Fibroblast of lung (primary cell): ENCODE results near the gene PPIB. TPM values are rescaled to one million over a fixed set of nuclear protein-coding genes. Genes with fewer than 3 reads are reported as not detected.

Experiments
- DNase-seq, 2 donors: peaks; one replicate each; pipeline versions ENCODE4 v3.0.0 to v3.0.0-alpha.2; 2010; ENCODE audit warnings: low read depth in 2 of 2
- H2AFZ ChIP-seq: 2 replicates; pipeline ENCODE4 v1.5.1; 2012; ENCODE audit warnings: low read length, control low read depth, inconsistent platforms
- H3K27ac ChIP-seq: 2 replicates; pipeline ENCODE4 v1.5.1; 2011; ENCODE audit warnings: low read length, control low read depth; ENCODE audit not compliant: insufficient read depth
- H3K27me3 ChIP-seq: 2 replicates; pipeline ENCODE4 v1.5.1; 2011; ENCODE audit warnings: mild to moderate bottlenecking, low read length; ENCODE audit not compliant: control insufficient read depth, insufficient read depth
- H3K36me3 ChIP-seq: 2 replicates; pipeline ENCODE4 v1.5.1; 2011; ENCODE audit warnings: low read length; ENCODE audit not compliant: control insufficient read depth, insufficient read depth
- H3K4me1 ChIP-seq: 2 replicates; pipeline ENCODE4 v1.5.1; 2011; ENCODE audit warnings: low read length; ENCODE audit not compliant: control insufficient read depth, insufficient read depth; ENCODE audit errors: extremely low read depth
- H3K4me2 ChIP-seq: 2 replicates; pipeline ENCODE4 v1.5.1; 2011; ENCODE audit warnings: low read length, control low read depth; ENCODE audit not compliant: insufficient read depth; ENCODE audit errors: extremely low read depth
- H3K4me3 ChIP-seq, 4 experiments: fragments of 200-600 bp in 1 of 4; sonication (generic) in 1 of 4; replicated peaks in 1 of 4; 2 replicates each; pipeline ENCODE4 v1.5.1; 2011 to 2016; ENCODE audit warnings: low read length in 4 of 4, low read depth in 3 of 4, mild to moderate bottlenecking in 3 of 4, control low read depth in 2 of 4, inconsistent platforms in 1 of 4, mixed read lengths in 1 of 4; ENCODE audit not compliant: insufficient read depth in 1 of 4; ENCODE audit errors: control extremely low read depth in 1 of 4
- H3K79me2 ChIP-seq: 2 replicates; pipeline ENCODE4 v1.5.1; 2012; ENCODE audit warnings: mild to moderate bottlenecking, low read length, inconsistent platforms; ENCODE audit not compliant: control insufficient read depth, insufficient read depth
- H3K9ac ChIP-seq: 2 replicates; pipeline ENCODE4 v1.5.1; 2011; ENCODE audit warnings: mild to moderate bottlenecking, low read length, control low read depth; ENCODE audit not compliant: insufficient read depth
- H3K9me3 ChIP-seq: 2 replicates; pipeline ENCODE4 v1.5.1; 2012; ENCODE audit warnings: low read depth, low read length; ENCODE audit not compliant: control insufficient read depth, insufficient read depth
- H4K20me1 ChIP-seq: 2 replicates; pipeline ENCODE4 v1.5.1; 2011; ENCODE audit warnings: low read length; ENCODE audit not compliant: control insufficient read depth, insufficient read depth; ENCODE audit errors: extremely low read depth
- CTCF ChIP-seq, 2 donors: IDR thresholded peaks in 1 of 2; conservative IDR thresholded peaks in 1 of 2; 1 replicate in 1 of 2; 2 replicates in 1 of 2; pipeline ENCODE4 v1.5.1; 2011 to 2012; ENCODE audit warnings: low read length in 2 of 2, control low read depth in 1 of 2, inconsistent platforms in 1 of 2, low read depth in 1 of 2, mild to moderate bottlenecking in 1 of 2
- EZH2 ChIP-seq: IDR thresholded peaks from 2 replicates; pipeline ENCODE4 v1.5.1; 2012; ENCODE audit warnings: low read length, control low read depth, mild to moderate bottlenecking; ENCODE audit errors: missing control alignments
- polyA plus RNA-seq, 2 donors: library from polyadenylated mRNA; depleted of rRNA in 1 of 2; stranded (reverse) in 1 of 2; unstranded in 1 of 2; fragments of >200 nt; gene quantifications; 2 replicates each; pipeline ENCODE4 v1.2.1, GENCODE V29; 2011 to 2012; ENCODE audit warnings: missing spikeins in 1 of 2
- total RNA-seq: library from RNA; depleted of rRNA; stranded (reverse); fragments of >200 nt; gene quantifications from 2 replicates; pipeline ENCODE4 v1.2.1, GENCODE V29; 2014

The PPIB gene
- total and polyA plus RNA-seq, 2 donors (not counting 1 experiment from before 2014, with no cell fraction given) = 639 to 1,174 TPM

- Histone ChIP-seq H2AFZ (no peak overlapping the region), H3K9ac (no peak overlapping the region), H3K4me3 (no peak overlapping the region), H3K27me3 (peaks cover 10% of the 10 kb centered on the region), H3K4me1 (peaks cover 4% of the 10 kb centered on the region), H3K9me3 (no peaks in the 10 kb centered on the region), H3K79me2 (no peaks in the 10 kb centered on the region), H3K4me2 (no peak overlapping the region), H4K20me1 (no peaks in the 10 kb centered on the region), H3K36me3 (peaks cover 1% of the 10 kb centered on the region), H3K27ac (no peak overlapping the region)
- TF ChIP-seq EZH2 (no peak), CTCF (conservative IDR thresholded peaks at IDR 0.05 in 1 of 2, IDR thresholded peaks at IDR 0.05 in 1 of 2; ENCODE audit: low read depth in 1 of 2, low read length in 2 of 2) (no peak)
- no peak for DNase-seq
Measured at GRCh38 chr15:64148581-64148980, 14.2 kb downstream of the PPIB start.

GRCh38 chr15:64148168-64148567, 14.7 kb downstream of the PPIB start:
- DNase-seq = no peak
- Histone ChIP-seq H3K79me2 (no peaks in the 10 kb centered on the region), H3K4me3 (no peak overlapping the region), H3K9ac (no peak overlapping the region), H3K27ac (no peak overlapping the region), H3K4me1 (peaks cover 4% of the 10 kb centered on the region), H3K4me2 (no peak overlapping the region), H3K36me3 (peaks cover 3% of the 10 kb centered on the region), H2AFZ (no peak overlapping the region), H3K9me3 (no peaks in the 10 kb centered on the region), H4K20me1 (no peaks in the 10 kb centered on the region), H3K27me3 (peaks cover 10% of the 10 kb centered on the region)
- TF ChIP-seq EZH2 = no peak
- no peak for TF ChIP-seq CTCF (conservative IDR thresholded peaks at IDR 0.05 in 1 of 2, IDR thresholded peaks at IDR 0.05 in 1 of 2; ENCODE audit: low read depth in 1 of 2, low read length in 2 of 2)

- peak; percentile 34 to 47 for DNase-seq
- H3K27ac ChIP-seq = no peak overlapping the region
- H3K4me2 ChIP-seq = no peak overlapping the region
- H3K9ac ChIP-seq = no peak overlapping the region
- no peak overlapping the region for H2AFZ ChIP-seq
- H4K20me1 ChIP-seq = no peaks in the 10 kb centered on the region
- TF ChIP-seq CTCF (conservative IDR thresholded peaks at IDR 0.05 in 1 of 2, IDR thresholded peaks at IDR 0.05 in 1 of 2; ENCODE audit: low read depth in 1 of 2, low read length in 2 of 2) (no peak), EZH2 (no peak)
- peaks cover 4% of the 10 kb centered on the region for H3K27me3 ChIP-seq
- peaks cover 4% of the 10 kb centered on the region for H3K4me1 ChIP-seq
- no peaks in the 10 kb centered on the region for H3K79me2 ChIP-seq
- H3K36me3 ChIP-seq = peaks cover 3% of the 10 kb centered on the region
- no peaks in the 10 kb centered on the region for H3K9me3 ChIP-seq
- no peak overlapping the region for H3K4me3 ChIP-seq
Measured at GRCh38 chr15:64146885-64147681, 15.7 kb downstream of the PPIB start.
